Gastroesophageal sphincter (tissue), 3 donors: ENCODE data around the gene KIAA0586.

ENCODE experiments used
- POLR2A ChIP-seq, 2 donors: fragments of 450-650 bp; IDR thresholded peaks; one replicate each; pipeline ENCODE4 v1.6.1; 2017; ENCODE audit warnings: antibody characterized with exemption in 2 of 2, mild to moderate bottlenecking in 2 of 2, moderate library complexity in 1 of 2
- POLR2AphosphoS5 ChIP-seq: sonication (generic); formaldehyde crosslinking; IDR thresholded peaks from one replicate; pipeline ENCODE4 v1.6.1; 2017; ENCODE audit warnings: antibody characterized with exemption
- TF ChIP-seq, protein P1 (sequence below), 4 experiments: fragments of 200-600 bp in 2 of 4; fragments of 450-650 bp in 2 of 4; sonication (generic) in 1 of 4; IDR thresholded peaks; one replicate each; pipeline ENCODE4 v1.5.1; 2017 to 2019; ENCODE audit warnings: antibody characterized with exemption in 4 of 4, mild to moderate bottlenecking in 2 of 4, moderate library complexity in 2 of 4

DNA sequence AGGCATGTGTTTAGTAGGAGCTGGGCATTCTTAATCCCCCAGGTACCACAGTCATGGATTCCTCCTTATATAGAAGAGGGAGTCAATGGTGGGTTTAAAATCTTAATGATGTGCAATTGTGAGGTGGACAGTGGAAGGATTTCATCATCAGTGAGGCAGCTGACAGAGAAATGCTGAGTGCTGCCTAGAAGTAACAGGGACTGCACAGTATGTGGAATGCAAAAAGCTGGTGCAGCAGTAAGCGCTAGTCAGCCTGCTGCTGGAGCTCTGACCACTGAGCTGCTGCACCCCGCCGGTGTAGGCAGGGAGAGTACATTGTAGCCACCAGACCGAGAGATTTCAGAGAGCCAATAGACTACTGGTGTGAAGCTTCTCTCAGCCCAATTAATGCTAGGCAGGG lies 129.7 kb downstream of the KIAA0586 start:
- TF ChIP-seq, protein P1, sequence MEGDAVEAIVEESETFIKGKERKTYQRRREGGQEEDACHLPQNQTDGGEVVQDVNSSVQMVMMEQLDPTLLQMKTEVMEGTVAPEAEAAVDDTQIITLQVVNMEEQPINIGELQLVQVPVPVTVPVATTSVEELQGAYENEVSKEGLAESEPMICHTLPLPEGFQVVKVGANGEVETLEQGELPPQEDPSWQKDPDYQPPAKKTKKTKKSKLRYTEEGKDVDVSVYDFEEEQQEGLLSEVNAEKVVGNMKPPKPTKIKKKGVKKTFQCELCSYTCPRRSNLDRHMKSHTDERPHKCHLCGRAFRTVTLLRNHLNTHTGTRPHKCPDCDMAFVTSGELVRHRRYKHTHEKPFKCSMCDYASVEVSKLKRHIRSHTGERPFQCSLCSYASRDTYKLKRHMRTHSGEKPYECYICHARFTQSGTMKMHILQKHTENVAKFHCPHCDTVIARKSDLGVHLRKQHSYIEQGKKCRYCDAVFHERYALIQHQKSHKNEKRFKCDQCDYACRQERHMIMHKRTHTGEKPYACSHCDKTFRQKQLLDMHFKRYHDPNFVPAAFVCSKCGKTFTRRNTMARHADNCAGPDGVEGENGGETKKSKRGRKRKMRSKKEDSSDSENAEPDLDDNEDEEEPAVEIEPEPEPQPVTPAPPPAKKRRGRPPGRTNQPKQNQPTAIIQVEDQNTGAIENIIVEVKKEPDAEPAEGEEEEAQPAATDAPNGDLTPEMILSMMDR (IDR thresholded peaks at IDR 0.05): no peak
- no peak for TF ChIP-seq POLR2A (IDR thresholded peaks at IDR 0.05)
- no peak for TF ChIP-seq POLR2AphosphoS5
